ENCODE results near the gene DCAF12.

DCAF12 gene

DNA sequence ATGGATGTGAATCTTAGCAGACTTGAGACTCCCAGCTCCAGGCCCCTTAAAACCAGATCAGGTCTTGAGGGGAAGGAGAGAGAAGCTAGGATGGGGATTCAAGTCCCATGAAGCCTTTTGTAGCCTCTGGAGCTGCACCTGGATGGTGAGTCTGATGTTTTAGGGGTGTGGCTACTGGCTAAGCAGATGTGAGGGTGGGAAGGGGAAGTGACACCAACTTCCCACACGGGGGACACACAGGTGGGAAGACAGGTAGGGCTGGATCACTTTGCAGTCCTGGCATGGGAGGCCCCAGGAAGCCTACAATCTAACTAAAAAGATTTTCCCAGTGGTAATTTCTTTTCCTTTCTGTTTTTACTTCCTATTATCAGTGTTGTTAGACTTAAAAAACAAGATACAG lies 39.1 kb downstream of the DCAF12 start:
- no peaks in the 10 kb centered on the region for H3K27me3 ChIP-seq (ENCODE audit: insufficient read depth, low read length, poor library complexity)
- H3K36me3 ChIP-seq (ENCODE audit: insufficient read depth, low read length) = peaks cover 56% of the 10 kb centered on the region
- no peaks in the 10 kb centered on the region for H3K9me3 ChIP-seq (ENCODE audit: insufficient read depth, low read length, severe bottlenecking)
- H3K4me1 ChIP-seq (ENCODE audit: insufficient read depth, low read length) = no peaks in the 10 kb centered on the region
- no peak overlapping the region for H3K4me2 ChIP-seq (ENCODE audit: insufficient read depth, low read length)
- TF ChIP-seq EZH2 (IDR thresholded peaks at IDR 0.05; ENCODE audit: borderline replicate concordance, low read depth, low read length, severe bottlenecking) = no peak
- TF ChIP-seq, protein P1, sequence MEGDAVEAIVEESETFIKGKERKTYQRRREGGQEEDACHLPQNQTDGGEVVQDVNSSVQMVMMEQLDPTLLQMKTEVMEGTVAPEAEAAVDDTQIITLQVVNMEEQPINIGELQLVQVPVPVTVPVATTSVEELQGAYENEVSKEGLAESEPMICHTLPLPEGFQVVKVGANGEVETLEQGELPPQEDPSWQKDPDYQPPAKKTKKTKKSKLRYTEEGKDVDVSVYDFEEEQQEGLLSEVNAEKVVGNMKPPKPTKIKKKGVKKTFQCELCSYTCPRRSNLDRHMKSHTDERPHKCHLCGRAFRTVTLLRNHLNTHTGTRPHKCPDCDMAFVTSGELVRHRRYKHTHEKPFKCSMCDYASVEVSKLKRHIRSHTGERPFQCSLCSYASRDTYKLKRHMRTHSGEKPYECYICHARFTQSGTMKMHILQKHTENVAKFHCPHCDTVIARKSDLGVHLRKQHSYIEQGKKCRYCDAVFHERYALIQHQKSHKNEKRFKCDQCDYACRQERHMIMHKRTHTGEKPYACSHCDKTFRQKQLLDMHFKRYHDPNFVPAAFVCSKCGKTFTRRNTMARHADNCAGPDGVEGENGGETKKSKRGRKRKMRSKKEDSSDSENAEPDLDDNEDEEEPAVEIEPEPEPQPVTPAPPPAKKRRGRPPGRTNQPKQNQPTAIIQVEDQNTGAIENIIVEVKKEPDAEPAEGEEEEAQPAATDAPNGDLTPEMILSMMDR (IDR thresholded peaks at IDR 0.05; ENCODE audit: borderline replicate concordance, extremely low read depth, low read length, poor library complexity, severe bottlenecking) = no peak
- no peaks in the 10 kb centered on the region for H3K79me2 ChIP-seq (ENCODE audit: insufficient read depth, low read length)
- no peak for DNase-seq
- no peak for ATAC-seq (ENCODE audit: insufficient read depth, low read depth)
- H3K27ac ChIP-seq (ENCODE audit: low read length) = no peak overlapping the region
- no peak overlapping the region for H3K9ac ChIP-seq (ENCODE audit: low read depth, low read length)
- H2AFZ ChIP-seq (ENCODE audit: low read depth, low read length) = no peak overlapping the region
- H3K4me3 ChIP-seq (ENCODE audit: low read depth in 1 of 2, low read length in 2 of 2) = no peak overlapping the region
- H4K20me1 ChIP-seq (ENCODE audit: insufficient read depth, low read length) = no peaks in the 10 kb centered on the region

DNA sequence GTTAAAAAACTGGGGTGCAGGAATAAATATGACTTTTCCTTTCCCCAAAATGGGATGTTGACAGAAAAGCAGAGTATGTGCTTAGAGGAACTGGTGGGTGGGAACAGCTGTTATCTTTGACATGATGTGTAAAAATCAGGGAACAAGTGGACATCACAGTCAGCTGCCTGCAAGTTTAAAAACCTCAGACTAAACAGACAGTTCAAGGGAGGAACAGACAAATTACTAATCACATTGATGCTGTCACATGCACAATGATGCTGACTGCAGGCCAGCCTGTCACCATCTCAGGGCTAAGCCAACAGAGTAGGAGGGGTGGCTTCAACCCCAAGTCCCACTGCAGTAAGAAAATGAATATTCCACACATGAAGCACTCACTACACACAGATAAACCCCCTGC lies 39.6 kb downstream of the DCAF12 start:
- no peaks in the 10 kb centered on the region for H4K20me1 ChIP-seq (ENCODE audit: insufficient read depth, low read length)
- H3K27me3 ChIP-seq (ENCODE audit: insufficient read depth, low read length, poor library complexity) = no peaks in the 10 kb centered on the region
- H3K4me2 ChIP-seq (ENCODE audit: insufficient read depth, low read length) = no peak overlapping the region
- H3K27ac ChIP-seq (ENCODE audit: low read length) = no peak overlapping the region
- TF ChIP-seq, protein P1 (IDR thresholded peaks at IDR 0.05; ENCODE audit: borderline replicate concordance, extremely low read depth, low read length, poor library complexity, severe bottlenecking) = no peak
- TF ChIP-seq EZH2 (IDR thresholded peaks at IDR 0.05; ENCODE audit: borderline replicate concordance, low read depth, low read length, severe bottlenecking) = no peak
- DNase-seq (no peak), ATAC-seq (ENCODE audit: insufficient read depth, low read depth) (no peak)
- H3K4me3 ChIP-seq (ENCODE audit: low read depth in 1 of 2, low read length in 2 of 2) = no peak overlapping the region
- no peaks in the 10 kb centered on the region for H3K4me1 ChIP-seq (ENCODE audit: insufficient read depth, low read length)
- peaks cover 52% of the 10 kb centered on the region for H3K36me3 ChIP-seq (ENCODE audit: insufficient read depth, low read length)
- H3K9me3 ChIP-seq (ENCODE audit: insufficient read depth, low read length, severe bottlenecking) = no peaks in the 10 kb centered on the region
- H2AFZ ChIP-seq (ENCODE audit: low read depth, low read length) = no peak overlapping the region
- H3K79me2 ChIP-seq (ENCODE audit: insufficient read depth, low read length) = no peaks in the 10 kb centered on the region
- H3K9ac ChIP-seq (ENCODE audit: low read depth, low read length) = no peak overlapping the region

DNA sequence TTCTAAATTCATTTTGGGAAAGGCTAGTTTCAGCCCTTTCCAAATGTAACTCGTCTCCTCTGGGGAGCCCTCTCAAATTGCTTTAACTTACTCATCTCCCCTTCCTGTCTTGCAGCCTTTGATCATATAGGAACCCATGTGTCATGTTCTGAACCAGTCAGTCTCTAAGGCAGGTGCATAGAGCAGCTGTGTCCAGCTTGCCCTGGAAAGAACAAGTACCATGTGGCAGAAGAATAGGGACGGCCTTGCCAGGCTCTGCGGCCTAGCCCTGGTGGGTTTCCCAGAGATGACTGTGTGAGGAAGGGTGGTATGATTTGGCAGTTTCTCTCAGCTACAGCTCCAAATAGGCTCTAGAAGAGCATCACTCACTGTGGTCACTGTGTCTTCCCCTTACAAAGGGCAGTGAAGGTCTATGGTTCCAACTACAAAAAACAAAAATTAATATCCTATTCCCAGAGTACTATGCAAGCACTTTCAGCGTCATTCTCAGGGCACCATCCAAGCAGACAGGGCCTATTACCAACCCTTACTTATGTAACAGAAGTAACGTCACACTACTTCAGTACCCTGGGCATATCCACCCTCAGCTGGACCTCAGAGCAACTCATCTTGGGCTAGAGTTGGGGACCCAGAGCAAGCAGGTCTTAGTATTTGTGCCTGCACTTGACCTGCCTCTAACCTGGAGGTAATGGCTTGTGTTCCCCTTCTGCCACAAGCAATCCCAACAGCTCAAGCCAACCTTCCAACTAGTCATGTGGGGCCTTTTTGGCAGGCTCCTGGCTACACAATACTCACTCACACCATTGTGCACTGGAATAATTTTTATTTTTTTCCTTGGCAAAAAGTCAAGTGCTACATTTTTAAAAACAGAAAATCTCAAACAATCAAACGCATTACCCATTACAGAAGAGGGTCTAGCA lies 40.7 kb downstream of the DCAF12 start:
- Histone ChIP-seq H3K9me3 (ENCODE audit: insufficient read depth, low read length, severe bottlenecking) (no peaks in the 10 kb centered on the region), H3K4me2 (ENCODE audit: insufficient read depth, low read length) (no peak overlapping the region), H4K20me1 (ENCODE audit: insufficient read depth, low read length) (no peaks in the 10 kb centered on the region), H3K79me2 (ENCODE audit: insufficient read depth, low read length) (no peaks in the 10 kb centered on the region), H3K4me3 (ENCODE audit: low read depth in 1 of 2, low read length in 2 of 2) (no peak overlapping the region), H3K27me3 (ENCODE audit: insufficient read depth, low read length, poor library complexity) (no peaks in the 10 kb centered on the region), H3K4me1 (ENCODE audit: insufficient read depth, low read length) (no peaks in the 10 kb centered on the region), H3K27ac (ENCODE audit: low read length) (no peak overlapping the region; the same call in 1 of the 2 replicates), H3K9ac (ENCODE audit: low read depth, low read length) (no peak overlapping the region), H2AFZ (ENCODE audit: low read depth, low read length) (no peak overlapping the region), H3K36me3 (ENCODE audit: insufficient read depth, low read length) (peaks cover 42% of the 10 kb centered on the region)
- TF ChIP-seq, protein P1 (IDR thresholded peaks at IDR 0.05; ENCODE audit: borderline replicate concordance, extremely low read depth, low read length, poor library complexity, severe bottlenecking) = no peak
- TF ChIP-seq EZH2 (IDR thresholded peaks at IDR 0.05; ENCODE audit: borderline replicate concordance, low read depth, low read length, severe bottlenecking) = no peak
- DNase-seq (no peak), ATAC-seq (ENCODE audit: insufficient read depth, low read depth) (peak; percentile 42; the same call in 1 of the 3 replicates)
